ENCODE results near the gene LMF1. TPM values are rescaled to one million over a fixed set of nuclear protein-coding genes. Genes with fewer than 3 reads are reported as not detected.

The LMF1 gene
- total RNA-seq, 2 donors from 2014 or later = 15.8 to 20.1 TPM

- no peak for TF ChIP-seq POLR2A (IDR thresholded peaks at IDR 0.05)
- TF ChIP-seq, protein P1, sequence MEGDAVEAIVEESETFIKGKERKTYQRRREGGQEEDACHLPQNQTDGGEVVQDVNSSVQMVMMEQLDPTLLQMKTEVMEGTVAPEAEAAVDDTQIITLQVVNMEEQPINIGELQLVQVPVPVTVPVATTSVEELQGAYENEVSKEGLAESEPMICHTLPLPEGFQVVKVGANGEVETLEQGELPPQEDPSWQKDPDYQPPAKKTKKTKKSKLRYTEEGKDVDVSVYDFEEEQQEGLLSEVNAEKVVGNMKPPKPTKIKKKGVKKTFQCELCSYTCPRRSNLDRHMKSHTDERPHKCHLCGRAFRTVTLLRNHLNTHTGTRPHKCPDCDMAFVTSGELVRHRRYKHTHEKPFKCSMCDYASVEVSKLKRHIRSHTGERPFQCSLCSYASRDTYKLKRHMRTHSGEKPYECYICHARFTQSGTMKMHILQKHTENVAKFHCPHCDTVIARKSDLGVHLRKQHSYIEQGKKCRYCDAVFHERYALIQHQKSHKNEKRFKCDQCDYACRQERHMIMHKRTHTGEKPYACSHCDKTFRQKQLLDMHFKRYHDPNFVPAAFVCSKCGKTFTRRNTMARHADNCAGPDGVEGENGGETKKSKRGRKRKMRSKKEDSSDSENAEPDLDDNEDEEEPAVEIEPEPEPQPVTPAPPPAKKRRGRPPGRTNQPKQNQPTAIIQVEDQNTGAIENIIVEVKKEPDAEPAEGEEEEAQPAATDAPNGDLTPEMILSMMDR (IDR thresholded peaks at IDR 0.05) = no peak
- Histone ChIP-seq H3K9me3 (peaks cover 0 to 9% (median 0%) of the 10 kb centered on the region in 3 donors), H3K4me1 (no peaks in the 10 kb centered on the region), H3K27me3 (no peaks in the 10 kb centered on the region), H3K27ac (no peak overlapping the region), H3K36me3 (replicated peaks in 1 of 2; ENCODE audit: insufficient read depth in 1 of 2, low read depth in 2 of 2) (no peaks in the 10 kb centered on the region), H3K4me3 (no peak overlapping the region)
- intact Hi-C loops (cut with DNase I) = no loop called here
- WGBS, 2 donors = 94 to 96% methylated on average over 14 to 17 of the region's 17 CpGs
- ATAC-seq = no peak
- DNase-seq = no peak
These were observed 30.8 kb downstream of the LMF1 start for GRCh38 chr16:939941-940340.

DNA sequence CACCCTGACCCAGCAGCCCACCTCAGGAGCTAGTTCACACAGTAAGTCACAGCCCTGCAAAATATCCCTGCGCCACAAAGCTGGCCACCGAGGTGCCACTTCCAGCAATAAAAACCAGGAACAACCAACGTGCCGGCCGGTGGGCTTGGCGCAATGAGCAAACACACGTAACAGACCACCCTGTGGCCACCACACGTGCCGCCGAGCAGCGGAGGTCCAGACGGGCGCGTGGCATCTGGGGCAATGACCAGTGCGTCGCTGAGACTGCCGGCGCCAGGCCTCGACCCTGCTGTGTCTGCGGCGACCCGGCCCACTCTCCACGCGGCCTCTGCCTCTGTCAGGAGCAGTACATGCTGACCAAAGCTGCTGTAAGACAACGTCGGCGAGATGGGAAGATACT, 31.5 kb downstream of the LMF1 start:
- intact Hi-C loops (cut with DNase I) = no loop called here
- DNase-seq = no peak
- no peaks in the 10 kb centered on the region for H3K27me3 ChIP-seq
- H3K4me3 ChIP-seq = no peak overlapping the region
- peaks cover 0 to 9% (median 0%) of the 10 kb centered on the region in 3 donors for H3K9me3 ChIP-seq
- no peaks in the 10 kb centered on the region for H3K4me1 ChIP-seq
- TF ChIP-seq POLR2A (IDR thresholded peaks at IDR 0.05) = no peak
- TF ChIP-seq, protein P1 (IDR thresholded peaks at IDR 0.05) = no peak
- H3K36me3 ChIP-seq (replicated peaks in 1 of 2; ENCODE audit: insufficient read depth in 1 of 2, low read depth in 2 of 2) = no peaks in the 10 kb centered on the region
- ATAC-seq = no peak
- WGBS, 2 donors = 91 to 97% methylated on average over 14 to 27 of the region's 27 CpGs
- H3K27ac ChIP-seq = no peak overlapping the region

GRCh38 chr16:938752-939151, 32.0 kb downstream of the LMF1 start:
- Histone ChIP-seq H3K27me3 (no peaks in the 10 kb centered on the region), H3K27ac (no peak overlapping the region), H3K36me3 (replicated peaks in 1 of 2; ENCODE audit: insufficient read depth in 1 of 2, low read depth in 2 of 2) (no peaks in the 10 kb centered on the region), H3K4me1 (no peaks in the 10 kb centered on the region), H3K4me3 (no peak overlapping the region), H3K9me3 (peaks cover 0 to 9% (median 0%) of the 10 kb centered on the region in 3 donors)
- TF ChIP-seq, protein P1 (IDR thresholded peaks at IDR 0.05) = no peak
- no peak for TF ChIP-seq POLR2A (IDR thresholded peaks at IDR 0.05)
- ATAC-seq (no peak), DNase-seq (no peak)
- WGBS, 2 donors = 82 to 84% methylated on average over 9 of the region's 9 CpGs
- intact Hi-C loops (cut with DNase I) = no loop called here

- peaks cover 0 to 9% (median 0%) of the 10 kb centered on the region in 3 donors for H3K9me3 ChIP-seq
- H3K27ac ChIP-seq = no peak overlapping the region
- H3K36me3 ChIP-seq (replicated peaks in 1 of 2; ENCODE audit: insufficient read depth in 1 of 2, low read depth in 2 of 2) = peaks cover 0 to under 1% of the 10 kb centered on the region in 2 donors
- ATAC-seq (no peak), DNase-seq (no peak)
- H3K27me3 ChIP-seq = no peaks in the 10 kb centered on the region
- H3K4me3 ChIP-seq = no peak overlapping the region
- 94 to 96% methylated on average over 16 to 17 of the region's 18 CpGs for WGBS, 2 donors
- TF ChIP-seq, protein P1 (IDR thresholded peaks at IDR 0.05) = no peak
- TF ChIP-seq POLR2A (IDR thresholded peaks at IDR 0.05) = no peak
- H3K4me1 ChIP-seq = no peaks in the 10 kb centered on the region
- intact Hi-C loops (cut with DNase I) = no loop called here
These were observed 32.6 kb downstream of the LMF1 start for GRCh38 chr16:938136-938535.

DNA sequence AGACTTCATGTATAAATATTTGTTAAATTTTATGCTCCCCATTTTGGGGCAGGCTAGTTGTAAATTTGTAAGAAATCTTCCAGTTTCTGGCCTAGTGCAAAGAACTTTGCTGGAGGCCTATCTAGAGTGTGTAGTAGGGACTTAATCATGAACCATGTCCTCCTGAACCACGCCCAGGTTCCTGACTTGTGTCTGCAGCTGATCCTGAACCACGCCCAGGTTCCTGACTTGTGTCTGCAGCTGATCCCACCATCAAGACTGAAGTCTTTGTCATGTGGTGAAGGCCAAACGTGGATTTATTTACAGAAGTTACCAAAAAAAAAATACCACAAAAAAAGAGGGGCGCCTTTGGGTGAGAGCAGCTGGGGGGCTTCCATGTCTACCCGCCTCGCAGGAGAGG, 33.1 kb downstream of the LMF1 start:
- H3K27me3 ChIP-seq = no peaks in the 10 kb centered on the region
- TF ChIP-seq, protein P1 (IDR thresholded peaks at IDR 0.05) = no peak
- TF ChIP-seq POLR2A (IDR thresholded peaks at IDR 0.05) = no peak
- no peak overlapping the region for H3K4me3 ChIP-seq
- H3K4me1 ChIP-seq = no peaks in the 10 kb centered on the region
- intact Hi-C loops (cut with DNase I) = no loop called here
- DNase-seq (no peak), ATAC-seq (no peak)
- no peak overlapping the region for H3K27ac ChIP-seq
- 91 to 95% methylated on average over 6 of the region's 6 CpGs for WGBS, 2 donors
- H3K9me3 ChIP-seq = peaks cover 0 to 9% (median 0%) of the 10 kb centered on the region in 3 donors
- peaks cover 0 to 5% of the 10 kb centered on the region in 2 donors for H3K36me3 ChIP-seq (replicated peaks in 1 of 2; ENCODE audit: insufficient read depth in 1 of 2, low read depth in 2 of 2)
